Measurements from ENCODE around the gene FAM210B.

- TF ChIP-seq POLR2A (IDR thresholded peaks at IDR 0.05) (no peak), CTCF (IDR thresholded peaks at IDR 0.05) (no peak)
These were observed 34.9 kb downstream of the FAM210B start for GRCh38 chr20:56393653-56394052.

Data from Peyer's patch (tissue), 4 donors.